Uterus (tissue), 4 donors: ENCODE measurements around the gene LRG1. TPM values are rescaled to one million over a fixed set of nuclear protein-coding genes. Genes with fewer than 3 reads are reported as not detected.

ENCODE experiments used
- DNase-seq, 2 donors: peaks; one replicate each; pipeline ENCODE4 v3.0.0-alpha.2; 2019 to 2020
- H3K27ac ChIP-seq, 2 donors: fragments of 200-600 bp; sonication (generic); 1 replicate in 1 of 2; 2 replicates in 1 of 2; pipeline ENCODE4 v1.5.1; 2016 to 2018
- H3K27me3 ChIP-seq, 2 donors: fragments of 200-600 bp; sonication (generic); one replicate each; pipeline ENCODE4 v1.5.1; 2018 to 2019; ENCODE audit warnings: control low read depth in 1 of 2
- H3K36me3 ChIP-seq, 2 donors: fragments of 200-600 bp; sonication (generic); one replicate each; pipeline ENCODE4 v1.5.1; 2019; ENCODE audit warnings: control low read depth in 1 of 2
- H3K4me1 ChIP-seq, 2 donors: fragments of 200-600 bp; sonication (generic); one replicate each; pipeline ENCODE4 v1.5.1; 2018 to 2019; ENCODE audit warnings: control low read depth in 1 of 2
- H3K4me3 ChIP-seq, 2 donors: fragments of 200-600 bp; sonication (generic); 1 replicate in 1 of 2; 2 replicates in 1 of 2; pipeline ENCODE4 v1.5.1; 2018 to 2019; ENCODE audit warnings: mild to moderate bottlenecking in 1 of 2
- H3K9me3 ChIP-seq, 2 donors: fragments of 200-600 bp; sonication (generic); one replicate each; pipeline ENCODE4 v1.5.1; 2019; ENCODE audit warnings: control low read depth in 1 of 2
- CTCF ChIP-seq, 4 experiments: fragments of 200-600 bp in 2 of 4; fragments of 450-650 bp in 2 of 4; sonication (generic) in 2 of 4; IDR thresholded peaks; one replicate each; pipeline ENCODE4 v1.5.1; 2016 to 2019; ENCODE audit warnings: antibody characterized with exemption in 4 of 4, mild to moderate bottlenecking in 2 of 4, moderate library complexity in 1 of 4
- POLR2A ChIP-seq, 2 donors: fragments of 450-650 bp; IDR thresholded peaks; one replicate each; pipeline ENCODE4 v1.6.1; 2016; ENCODE audit warnings: antibody characterized with exemption in 2 of 2, mild to moderate bottlenecking in 1 of 2, moderate library complexity in 1 of 2
- intact Hi-C: fragments of 100-400 bp; cut with DNase I; formaldehyde crosslinking; loops from one replicate; pipeline ENCODE4 v1.15.1; 2023; ENCODE audit warnings: low total_unique reads
- total RNA-seq, 4 donors: library from RNA; depleted of rRNA in 3 of 4; stranded (reverse); fragments of >200 nt in 3 of 4; gene quantifications; one replicate each; pipeline versions ENCODE4 v1.1.0 to v1.2.4, GENCODE V29; 2014 to 2023
- donor health status: DM: yes; HTN: yes; CAD: no.

The LRG1 gene
- total RNA-seq, 4 donors from 2014 or later, result 0.59 to 1.1 (median 1.1) TPM; not detected in 1

- intact Hi-C loops, result no loop called here
- H3K27ac ChIP-seq, result no peak overlapping the region
- H3K4me1 ChIP-seq, result no peaks in the 10 kb centered on the region
- H3K27me3 ChIP-seq, result no peaks in the 10 kb centered on the region
- no peak for DNase-seq
- no peaks in the 10 kb centered on the region for H3K36me3 ChIP-seq
- TF ChIP-seq POLR2A (IDR thresholded peaks at IDR 0.05) (no peak), CTCF (IDR thresholded peaks at IDR 0.05) (no peak)
- no peaks in the 10 kb centered on the region for H3K9me3 ChIP-seq
- no peak overlapping the region for H3K4me3 ChIP-seq
Measured at GRCh38 chr19:4503132-4503824, 36.6 kb downstream of the LRG1 start.

GRCh38 chr19:4502282-4503131 lies 37.3 kb downstream of the LRG1 start:
- H3K9me3 ChIP-seq, result no peaks in the 10 kb centered on the region
- no peaks in the 10 kb centered on the region for H3K36me3 ChIP-seq
- no peaks in the 10 kb centered on the region for H3K27me3 ChIP-seq
- no peak for DNase-seq
- TF ChIP-seq POLR2A (IDR thresholded peaks at IDR 0.05), result no peak
- TF ChIP-seq CTCF (IDR thresholded peaks at IDR 0.05), result no peak
- no peak overlapping the region for H3K4me3 ChIP-seq
- no peak overlapping the region for H3K27ac ChIP-seq
- intact Hi-C loops, result no loop called here
- H3K4me1 ChIP-seq, result no peaks in the 10 kb centered on the region

GRCh38 chr19:4501691-4502090 lies 38.1 kb downstream of the LRG1 start:
- Histone ChIP-seq H3K27ac (no peak overlapping the region), H3K36me3 (no peaks in the 10 kb centered on the region), H3K9me3 (no peaks in the 10 kb centered on the region), H3K4me3 (no peak overlapping the region), H3K27me3 (no peaks in the 10 kb centered on the region), H3K4me1 (no peaks in the 10 kb centered on the region)
- TF ChIP-seq POLR2A (IDR thresholded peaks at IDR 0.05), result no peak
- TF ChIP-seq CTCF (IDR thresholded peaks at IDR 0.05), result no peak
- DNase-seq, result no peak
- intact Hi-C loops, result no loop called here

GRCh38 chr19:4500841-4501591 lies 38.8 kb downstream of the LRG1 start:
- no peaks in the 10 kb centered on the region for H3K36me3 ChIP-seq
- DNase-seq, result no peak
- H3K27ac ChIP-seq, result no peak overlapping the region
- no peaks in the 10 kb centered on the region for H3K4me1 ChIP-seq
- TF ChIP-seq POLR2A (IDR thresholded peaks at IDR 0.05) (no peak), CTCF (IDR thresholded peaks at IDR 0.05) (no peak)
- H3K4me3 ChIP-seq, result no peak overlapping the region
- H3K27me3 ChIP-seq, result no peaks in the 10 kb centered on the region
- intact Hi-C loops, result no loop called here
- H3K9me3 ChIP-seq, result no peaks in the 10 kb centered on the region
